Spleen (tissue), 7 donors: ENCODE measurements around the gene BTBD16.

Source experiments
- POLR2A ChIP-seq, 3 donors: fragments of 450-650 bp; IDR thresholded peaks; one replicate each; pipeline ENCODE4 v1.5.1; 2017; ENCODE audit warnings: antibody characterized with exemption in 3 of 3, mild to moderate bottlenecking in 1 of 3
- TF ChIP-seq, protein P1 (sequence below), 11 experiments: fragments of 200-600 bp in 7 of 11; fragments of 450-650 bp in 4 of 11; sonication (generic) in 4 of 11; IDR thresholded peaks in 8 of 11; conservative IDR thresholded peaks in 3 of 11; 1 replicate in 7 of 11; 2 replicates in 4 of 11; pipeline versions ENCODE4 v1.4.0 to v1.8.0; 2016 to 2021; ENCODE audit warnings: antibody characterized with exemption in 11 of 11, inconsistent platforms in 4 of 11, mild to moderate bottlenecking in 1 of 11
- donor health status: DM: no; HTN: no; CAD: no; lungs with moderate emphysema.
- donor health status: DM: no; HTN: no; CAD: no.
- donor health status: DM: no; HTN: no; CAD: no.

- TF ChIP-seq POLR2A (IDR thresholded peaks at IDR 0.05): no peak
- TF ChIP-seq, protein P1, sequence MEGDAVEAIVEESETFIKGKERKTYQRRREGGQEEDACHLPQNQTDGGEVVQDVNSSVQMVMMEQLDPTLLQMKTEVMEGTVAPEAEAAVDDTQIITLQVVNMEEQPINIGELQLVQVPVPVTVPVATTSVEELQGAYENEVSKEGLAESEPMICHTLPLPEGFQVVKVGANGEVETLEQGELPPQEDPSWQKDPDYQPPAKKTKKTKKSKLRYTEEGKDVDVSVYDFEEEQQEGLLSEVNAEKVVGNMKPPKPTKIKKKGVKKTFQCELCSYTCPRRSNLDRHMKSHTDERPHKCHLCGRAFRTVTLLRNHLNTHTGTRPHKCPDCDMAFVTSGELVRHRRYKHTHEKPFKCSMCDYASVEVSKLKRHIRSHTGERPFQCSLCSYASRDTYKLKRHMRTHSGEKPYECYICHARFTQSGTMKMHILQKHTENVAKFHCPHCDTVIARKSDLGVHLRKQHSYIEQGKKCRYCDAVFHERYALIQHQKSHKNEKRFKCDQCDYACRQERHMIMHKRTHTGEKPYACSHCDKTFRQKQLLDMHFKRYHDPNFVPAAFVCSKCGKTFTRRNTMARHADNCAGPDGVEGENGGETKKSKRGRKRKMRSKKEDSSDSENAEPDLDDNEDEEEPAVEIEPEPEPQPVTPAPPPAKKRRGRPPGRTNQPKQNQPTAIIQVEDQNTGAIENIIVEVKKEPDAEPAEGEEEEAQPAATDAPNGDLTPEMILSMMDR (IDR thresholded peaks at IDR 0.05 in 8 of 11, conservative IDR thresholded peaks at IDR 0.05 in 3 of 11): no peak
Observed at GRCh38 chr10:122327237-122328206, 56.4 kb downstream of the BTBD16 start.
